ENCODE measurements around the gene LIMCH1. TPM values are rescaled to one million over a fixed set of nuclear protein-coding genes. Genes with fewer than 3 reads are reported as not detected.

Gene LIMCH1
- total and polyA plus RNA-seq, 2 donors from 2014 or later, result 19.9 to 83.9 TPM

DNA sequence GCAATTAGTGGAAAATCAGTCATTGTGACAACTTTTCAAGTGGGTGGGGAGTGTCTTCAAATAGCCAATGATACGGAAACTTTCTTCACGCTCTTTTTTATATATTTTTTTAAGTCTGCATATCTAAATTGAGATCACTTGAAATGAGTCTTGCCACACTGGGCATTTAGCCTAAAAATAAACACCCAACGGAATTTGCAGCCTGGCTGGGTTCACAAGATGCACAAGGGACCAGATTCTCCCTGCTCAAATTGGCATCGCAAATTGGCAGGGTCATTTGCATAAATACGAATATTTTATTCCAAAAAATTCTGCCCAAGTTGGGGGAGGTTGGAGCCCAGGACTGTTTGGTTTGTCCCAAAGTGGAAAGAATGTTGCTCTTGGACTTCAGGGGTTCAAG is 87.6 kb downstream of the LIMCH1 start:
- TF ChIP-seq, protein P1, sequence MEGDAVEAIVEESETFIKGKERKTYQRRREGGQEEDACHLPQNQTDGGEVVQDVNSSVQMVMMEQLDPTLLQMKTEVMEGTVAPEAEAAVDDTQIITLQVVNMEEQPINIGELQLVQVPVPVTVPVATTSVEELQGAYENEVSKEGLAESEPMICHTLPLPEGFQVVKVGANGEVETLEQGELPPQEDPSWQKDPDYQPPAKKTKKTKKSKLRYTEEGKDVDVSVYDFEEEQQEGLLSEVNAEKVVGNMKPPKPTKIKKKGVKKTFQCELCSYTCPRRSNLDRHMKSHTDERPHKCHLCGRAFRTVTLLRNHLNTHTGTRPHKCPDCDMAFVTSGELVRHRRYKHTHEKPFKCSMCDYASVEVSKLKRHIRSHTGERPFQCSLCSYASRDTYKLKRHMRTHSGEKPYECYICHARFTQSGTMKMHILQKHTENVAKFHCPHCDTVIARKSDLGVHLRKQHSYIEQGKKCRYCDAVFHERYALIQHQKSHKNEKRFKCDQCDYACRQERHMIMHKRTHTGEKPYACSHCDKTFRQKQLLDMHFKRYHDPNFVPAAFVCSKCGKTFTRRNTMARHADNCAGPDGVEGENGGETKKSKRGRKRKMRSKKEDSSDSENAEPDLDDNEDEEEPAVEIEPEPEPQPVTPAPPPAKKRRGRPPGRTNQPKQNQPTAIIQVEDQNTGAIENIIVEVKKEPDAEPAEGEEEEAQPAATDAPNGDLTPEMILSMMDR (IDR thresholded peaks at IDR 0.05; ENCODE audit: borderline replicate concordance, extremely low read depth, insufficient read depth), result no peak
- H3K4me1 ChIP-seq (ENCODE audit: control insufficient read depth in 2 of 3, insufficient read depth in 2 of 3, low read depth in 1 of 3, low read length in 3 of 3), result no peaks in the 10 kb centered on the region

DNA sequence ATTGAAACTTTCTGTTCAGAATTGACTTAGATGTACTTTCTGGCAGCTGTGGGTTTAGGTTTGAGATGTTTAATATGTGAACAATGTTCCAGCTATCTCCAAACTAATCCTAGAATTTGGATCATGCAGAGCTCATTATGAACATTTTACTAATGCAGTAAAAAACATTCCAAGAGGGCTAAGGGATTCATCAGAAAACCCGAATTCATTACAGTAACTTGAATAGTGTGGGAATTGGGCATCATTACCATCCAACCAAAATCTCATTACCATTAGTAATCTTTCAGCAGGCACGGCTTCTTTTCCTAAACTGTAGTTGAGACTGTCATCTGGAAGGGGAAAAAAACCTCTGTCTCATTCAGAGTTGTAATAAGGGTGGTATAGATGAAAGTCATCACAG is 91.0 kb downstream of the LIMCH1 start:
- DNase-seq (no peak), FAIRE-seq (no peak)
- Histone ChIP-seq H3K4me1 (ENCODE audit: control insufficient read depth in 2 of 3, insufficient read depth in 2 of 3, low read depth in 1 of 3, low read length in 3 of 3) (no peaks in the 10 kb centered on the region), H3K27ac (ENCODE audit: low read depth in 2 of 2, low read length in 2 of 2) (no peak overlapping the region), H3K4me3 (ENCODE audit: low read length in 3 of 3) (no peak overlapping the region), H3K9ac (ENCODE audit: low read length in 3 of 3) (no peak overlapping the region), H3K36me3 (ENCODE audit: control insufficient read depth in 2 of 3, insufficient read depth in 3 of 3, low read length in 3 of 3) (peaks cover 0 to 8% (median 0%) of the 10 kb centered on the region in 3 donors), H3K9me3 (ENCODE audit: control insufficient read depth in 2 of 3, insufficient read depth in 1 of 3, low read length in 3 of 3) (no peaks in the 10 kb centered on the region), H3K27me3 (ENCODE audit: control insufficient read depth, insufficient read depth, low read length) (no peaks in the 10 kb centered on the region)
- TF ChIP-seq, protein P1 (IDR thresholded peaks at IDR 0.05; ENCODE audit: borderline replicate concordance, extremely low read depth, insufficient read depth), result no peak
- intact Hi-C loops (cut with DNase I), result no loop called here

More for the DNA sequence above, 87.6 kb downstream of the LIMCH1 start:
- Histone ChIP-seq H3K27ac (ENCODE audit: low read depth in 2 of 2, low read length in 2 of 2) (no peak overlapping the region), H3K27me3 (ENCODE audit: control insufficient read depth, insufficient read depth, low read length) (no peaks in the 10 kb centered on the region), H3K9ac (ENCODE audit: low read length in 3 of 3) (no peak overlapping the region), H3K36me3 (ENCODE audit: control insufficient read depth in 2 of 3, insufficient read depth in 3 of 3, low read length in 3 of 3) (peaks cover 0 to 4% (median 0%) of the 10 kb centered on the region in 3 donors), H3K9me3 (ENCODE audit: control insufficient read depth in 2 of 3, insufficient read depth in 1 of 3, low read length in 3 of 3) (no peaks in the 10 kb centered on the region), H3K4me3 (ENCODE audit: low read length in 3 of 3) (no peak overlapping the region)
- no peak for FAIRE-seq
- no peak for DNase-seq
- intact Hi-C loops (cut with DNase I), result no loop called here

DNA sequence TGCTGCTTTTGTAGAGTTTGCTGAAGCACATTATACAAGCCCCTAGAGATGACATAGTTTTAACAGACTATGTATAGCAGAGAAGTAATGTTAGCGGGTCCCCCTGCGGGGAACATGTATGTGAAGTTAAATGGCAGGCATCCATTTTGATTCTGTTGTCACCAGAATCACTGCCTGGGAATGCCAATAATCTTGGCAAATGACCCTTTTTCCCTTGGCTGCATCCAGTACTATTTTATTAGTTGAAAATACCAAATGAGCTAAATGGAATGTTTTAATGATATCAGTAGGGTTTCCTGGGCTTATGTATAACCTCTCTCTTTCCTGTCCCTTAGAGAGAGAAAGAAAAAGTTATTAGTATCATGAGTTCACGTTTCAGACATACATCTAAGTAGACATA is 93.6 kb downstream of the LIMCH1 start:
- H3K27me3 ChIP-seq (ENCODE audit: control insufficient read depth, insufficient read depth, low read length), result no peaks in the 10 kb centered on the region
- H3K9ac ChIP-seq (ENCODE audit: low read length in 3 of 3), result no peak overlapping the region
- TF ChIP-seq, protein P1 (IDR thresholded peaks at IDR 0.05; ENCODE audit: borderline replicate concordance, extremely low read depth, insufficient read depth), result no peak
- intact Hi-C loops (cut with DNase I), result no loop called here
- DNase-seq (no peak), FAIRE-seq (no peak)
- no peaks in the 10 kb centered on the region for H3K4me1 ChIP-seq (ENCODE audit: control insufficient read depth in 2 of 3, insufficient read depth in 2 of 3, low read depth in 1 of 3, low read length in 3 of 3)
- no peak overlapping the region for H3K27ac ChIP-seq (ENCODE audit: low read depth in 2 of 2, low read length in 2 of 2)
- H3K4me3 ChIP-seq (ENCODE audit: low read length in 3 of 3), result no peak overlapping the region
- no peaks in the 10 kb centered on the region for H3K9me3 ChIP-seq (ENCODE audit: control insufficient read depth in 2 of 3, insufficient read depth in 1 of 3, low read length in 3 of 3)
- peaks cover 0 to 8% (median 0%) of the 10 kb centered on the region in 3 donors for H3K36me3 ChIP-seq (ENCODE audit: control insufficient read depth in 2 of 3, insufficient read depth in 3 of 3, low read length in 3 of 3)

DNA sequence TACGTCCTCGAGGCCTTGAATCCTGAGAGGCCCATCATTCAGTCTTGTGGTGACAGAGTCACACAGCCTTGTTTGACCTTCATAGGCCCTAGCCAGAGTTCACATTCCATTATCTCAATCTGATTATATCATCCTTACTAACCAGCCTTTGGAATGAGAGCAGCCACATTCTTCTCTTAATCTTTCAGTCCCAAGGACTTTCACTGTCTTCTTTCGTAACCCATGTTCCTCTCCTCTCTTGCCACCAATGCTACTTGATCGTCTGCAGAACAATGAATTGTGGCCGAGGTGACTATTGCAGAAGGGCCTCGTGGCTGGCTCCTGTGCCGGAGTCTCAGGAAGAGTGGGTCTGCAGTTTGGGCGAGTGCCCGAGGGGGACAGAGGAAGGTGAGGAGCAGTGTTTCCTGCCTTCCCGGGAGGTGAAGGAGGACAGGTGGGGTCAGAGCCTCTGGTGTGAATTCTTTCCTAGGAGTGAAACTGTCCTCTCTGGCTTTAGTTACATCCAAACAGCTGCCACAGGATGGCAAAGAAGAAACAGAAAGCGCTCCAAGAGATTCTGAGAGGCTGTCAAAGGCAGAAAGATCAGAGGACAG is 94.6 kb downstream of the LIMCH1 start:
- DNase-seq (no peak), FAIRE-seq (no peak)
- Histone ChIP-seq H3K27ac (ENCODE audit: low read depth in 2 of 2, low read length in 2 of 2) (no peak overlapping the region), H3K9ac (ENCODE audit: low read length in 3 of 3) (no peak overlapping the region), H3K36me3 (ENCODE audit: control insufficient read depth in 2 of 3, insufficient read depth in 3 of 3, low read length in 3 of 3) (peaks cover 0 to 8% (median 0%) of the 10 kb centered on the region in 3 donors), H3K9me3 (ENCODE audit: control insufficient read depth in 2 of 3, insufficient read depth in 1 of 3, low read length in 3 of 3) (no peaks in the 10 kb centered on the region), H3K27me3 (ENCODE audit: control insufficient read depth, insufficient read depth, low read length) (no peaks in the 10 kb centered on the region), H3K4me1 (ENCODE audit: control insufficient read depth in 2 of 3, insufficient read depth in 2 of 3, low read depth in 1 of 3, low read length in 3 of 3) (no peaks in the 10 kb centered on the region), H3K4me3 (ENCODE audit: low read length in 3 of 3) (no peak overlapping the region)
- TF ChIP-seq, protein P1 (IDR thresholded peaks at IDR 0.05; ENCODE audit: borderline replicate concordance, extremely low read depth, insufficient read depth), result no peak
- intact Hi-C loops (cut with DNase I), result no loop called here
